Measurements from ENCODE around the gene GLIS2.

GRCh38 chr16:4365615-4366014, 49.7 kb downstream of the GLIS2 start:
- TF ChIP-seq EZH2phosphoT487 (IDR thresholded peaks at IDR 0.05; ENCODE audit: borderline replicate concordance) = no peak
- no peak for TF ChIP-seq CTCF (conservative IDR thresholded peaks at IDR 0.05; ENCODE audit: low read length)

Measured in Loucy (cell line).